ENCODE data around the gene SERF1A.
"Not testable (repeated sequence)": the region's sequence is repeated elsewhere in the genome, so short reads cannot be mapped to it uniquely, and the experiment has no call there.

SERF1A gene

GRCh38 chr5:70900533-70901271 lies at the start of gene SERF1A:
TSS of gene SERF1A (plus strand) at chr5:70900669. CDS start at chr5:70900870, 201 bp downstream.
- H3K27ac ChIP-seq: not testable (repeated sequence)

GRCh38 chr5:70866778-70867177 lies 33.7 kb upstream of the SERF1A start:
- not testable (repeated sequence) for H3K27ac ChIP-seq

- H3K27ac ChIP-seq: not testable (repeated sequence)
Observed at GRCh38 chr5:70870626-70871025, 29.8 kb upstream of the SERF1A start.

GRCh38 chr5:70896076-70896475 lies 4.4 kb upstream of the SERF1A start:
- H3K27ac ChIP-seq: not testable (repeated sequence)

- not testable (repeated sequence) for H3K27ac ChIP-seq
Observed at GRCh38 chr5:70901272-70901571, 753 bp downstream of the SERF1A start.

GRCh38 chr5:70906624-70907023 lies 6.2 kb downstream of the SERF1A start:
- H3K27ac ChIP-seq: not testable (repeated sequence)

GRCh38 chr5:70916829-70917228 lies 16.4 kb downstream of the SERF1A start:
- not testable (repeated sequence) for H3K27ac ChIP-seq

- H3K27ac ChIP-seq: not testable (repeated sequence)
Observed at GRCh38 chr5:70925211-70925562, 24.7 kb downstream of the SERF1A start.

- H3K27ac ChIP-seq: not testable (repeated sequence)
Observed at GRCh38 chr5:70931709-70932368, 31.4 kb downstream of the SERF1A start.

GRCh38 chr5:70932560-70932959 lies 32.1 kb downstream of the SERF1A start:
- H3K27ac ChIP-seq: not testable (repeated sequence)

GRCh38 chr5:70953068-70953467 lies 52.6 kb downstream of the SERF1A start:
- H3K27ac ChIP-seq: not testable (repeated sequence)
